HCT116 (cell line): ENCODE data around the gene CSN3. TPM values are rescaled to one million over a fixed set of nuclear protein-coding genes. Genes with fewer than 3 reads are reported as not detected.

Experiments
- ATAC-seq: fragments of 200-7000 bp; cut with Tn5 transposase; 2 replicates; pipeline ENCODE4 v1.9.1; 2020; ENCODE audit warnings: mild to moderate bottlenecking, moderate library complexity
- BruUV-seq: library from RNA; stranded (reverse); fragments of 400-500 nt; replicated peaks from 2 replicates; lab custom pipeline; 2021; lab: Mats Ljungman, UMichigan
- CTCF ChIA-PET: fragments of 300-600 bp; sonication (Branson Sonifier 250); formaldehyde crosslinking; loops from one replicate; lab custom pipeline; 2021; ENCODE audit warnings: antibody characterized with exemption; lab: Charles Lee
- POLR2A ChIA-PET: fragments of 300-600, 350-600 bp; sonication (Branson Sonifier 250); formaldehyde crosslinking; loops from one replicate; lab custom pipeline; 2021; ENCODE audit warnings: antibody characterized with exemption; lab: Charles Lee
- RAD21 ChIA-PET, 2 experiments: fragments of 300-600 bp; sonication (Branson Sonifier 250); formaldehyde crosslinking; loops; one replicate each; lab custom pipeline; 2023; ENCODE audit warnings: low total read pairs in 2 of 2; ENCODE audit not compliant: uncharacterized antibody in 2 of 2, unreplicated experiment in 2 of 2, low non-redundant PET in 1 of 2; lab: Charles Lee
- DNase-seq: peaks from one replicate; pipeline ENCODE4 v3.0.0-alpha.2; 2010; ENCODE audit warnings: low read depth, low spot score
- H2AFZ ChIP-seq: fragments of 200-600 bp; shearing (Covaris generic), sonication (generic); 2 replicates; pipeline ENCODE4 v1.6.1; 2017; ENCODE audit warnings: low read depth, mixed run types, mixed read lengths, antibody characterized with exemption, low read length; ENCODE audit not compliant: poor library complexity, severe bottlenecking
- H3K27ac ChIP-seq: 2 replicates; pipeline ENCODE4 v1.5.1; 2012; ENCODE audit warnings: low read depth, low read length
- H3K27me3 ChIP-seq: fragments of 200-600 bp; sonication (generic); 2 replicates; pipeline ENCODE4 v1.6.1; 2016; ENCODE audit warnings: mixed run types, low read length, mixed read lengths; ENCODE audit not compliant: insufficient read depth
- H3K36me3 ChIP-seq, 2 experiments: fragments of 200-500 bp in 1 of 2; fragments of 200-600 bp in 1 of 2; sonication (Bioruptor generic) in 1 of 2; sonication (generic) in 1 of 2; 2 replicates each; pipeline versions ENCODE4 v1.5.1 to v1.6.1; 2014 to 2016; ENCODE audit warnings: low read length in 2 of 2, inconsistent platforms in 1 of 2, mixed read lengths in 1 of 2, mixed run types in 1 of 2; ENCODE audit not compliant: insufficient read depth in 2 of 2, control insufficient read depth in 1 of 2
- H3K4me1 ChIP-seq, 2 experiments: fragments of 200-600 bp in 1 of 2; sonication (generic) in 1 of 2; 2 replicates each; pipeline versions ENCODE4 v1.5.1 to v1.6.1; 2012 to 2017; ENCODE audit warnings: low read length in 2 of 2, inconsistent platforms in 1 of 2, mild to moderate bottlenecking in 1 of 2, mixed read lengths in 1 of 2, mixed run types in 1 of 2, moderate library complexity in 1 of 2; ENCODE audit not compliant: insufficient read depth in 2 of 2, control insufficient read depth in 1 of 2
- H3K4me2 ChIP-seq: fragments of 200-600 bp; sonication (generic); 2 replicates; pipeline ENCODE4 v1.6.1; 2017; ENCODE audit warnings: mixed run types, low read length, mixed read lengths
- H3K4me3 ChIP-seq, 2 experiments: fragments of 200-600 bp in 1 of 2; sonication (generic) in 1 of 2; replicated peaks in 1 of 2; 2 replicates each; pipeline ENCODE4 v1.5.1; 2011 to 2016; ENCODE audit warnings: low read length in 2 of 2, control low read depth in 1 of 2, low read depth in 1 of 2, mild to moderate bottlenecking in 1 of 2, mixed read lengths in 1 of 2, mixed run types in 1 of 2
- H3K79me2 ChIP-seq: fragments of 200-600 bp; sonication (generic); 2 replicates; pipeline ENCODE4 v1.6.1; 2017; ENCODE audit warnings: mild to moderate bottlenecking, mixed run types, low read length, moderate library complexity, mixed read lengths; ENCODE audit not compliant: insufficient read depth
- H3K9ac ChIP-seq: fragments of 200-600 bp; sonication (generic); 2 replicates; pipeline ENCODE4 v1.6.1; 2016; ENCODE audit warnings: low read length, mixed read lengths
- H3K9me2 ChIP-seq: fragments of 200-600 bp; sonication (generic), shearing (Covaris generic); 2 replicates; pipeline ENCODE4 v1.6.1; 2017; ENCODE audit warnings: mixed run types, mild to moderate bottlenecking, moderate library complexity; ENCODE audit not compliant: insufficient read depth
- H3K9me3 ChIP-seq, 2 experiments: fragments of 200-500 bp in 1 of 2; fragments of 200-600 bp in 1 of 2; sonication (Bioruptor generic) in 1 of 2; sonication (generic) in 1 of 2; 2 replicates each; pipeline ENCODE4 v1.6.1; 2014 to 2017; ENCODE audit warnings: low read length in 2 of 2, mixed read lengths in 2 of 2, inconsistent platforms in 1 of 2, low read depth in 1 of 2, mild to moderate bottlenecking in 1 of 2, mixed run types in 1 of 2, moderate library complexity in 1 of 2; ENCODE audit not compliant: control insufficient read depth in 1 of 2, insufficient read depth in 1 of 2
- H4K20me1 ChIP-seq: fragments of 200-600 bp; sonication (generic), shearing (Covaris generic); 2 replicates; pipeline ENCODE4 v1.6.1; 2017; ENCODE audit warnings: mixed run types, mild to moderate bottlenecking, moderate library complexity; ENCODE audit not compliant: insufficient read depth
- CEBPB ChIP-seq: IDR thresholded peaks from 2 replicates; pipeline ENCODE4 v1.6.1; 2012; ENCODE audit warnings: low read depth
- EGR1 ChIP-seq: IDR thresholded peaks from 2 replicates; pipeline ENCODE4 v1.6.1; 2012; ENCODE audit warnings: low read depth
- ELF1 ChIP-seq: IDR thresholded peaks from 2 replicates; pipeline ENCODE4 v1.6.1; 2012; ENCODE audit warnings: low read depth, borderline replicate concordance
- EZH2 ChIP-seq: fragments of 200-600 bp; sonication (generic); IDR thresholded peaks from 2 replicates; pipeline ENCODE4 v1.6.1; 2017; ENCODE audit warnings: antibody characterized with exemption, mixed run types
- FOSL1 ChIP-seq: IDR thresholded peaks from 2 replicates; pipeline ENCODE4 v1.6.1; 2012; ENCODE audit warnings: low read depth
- MAX ChIP-seq: IDR thresholded peaks from 2 replicates; pipeline ENCODE4 v1.6.1; 2012
- POLR2AphosphoS5 ChIP-seq: IDR thresholded peaks from 2 replicates; pipeline ENCODE4 v1.6.1; 2011; ENCODE audit warnings: mild to moderate bottlenecking, low read depth, low read length, moderate library complexity
- RAD21 ChIP-seq: IDR thresholded peaks from 2 replicates; pipeline ENCODE4 v1.6.1; 2012; ENCODE audit warnings: low read depth, mild to moderate bottlenecking
- SIN3A ChIP-seq: IDR thresholded peaks from 2 replicates; pipeline ENCODE4 v1.6.1; 2012; ENCODE audit warnings: low read depth
- SP1 ChIP-seq: IDR thresholded peaks from 2 replicates; pipeline ENCODE4 v1.6.1; 2012; ENCODE audit warnings: low read depth
- intact Hi-C: fragments of 100-400 bp; cut with micrococcal nuclease; formaldehyde crosslinking; loops from 2 replicates; pipeline ENCODE4 v1.10.0; 2022
- total RNA-seq: library from RNA; stranded (reverse); gene quantifications from one replicate; pipeline ENCODE4 v1.2.1, GENCODE V29; 2021; ENCODE audit not compliant: unreplicated experiment

The CSN3 gene
- total RNA-seq, 1 experiment from 2014 or later, result not detected

- Histone ChIP-seq H3K4me1 (no peaks in the 10 kb centered on the region), H2AFZ (no peak overlapping the region), H3K27ac (no peak overlapping the region), H3K4me3 (no peak overlapping the region), H3K9me3 (no peaks in the 10 kb centered on the region), H3K9me2 (no peaks in the 10 kb centered on the region), H4K20me1 (no peaks in the 10 kb centered on the region), H3K4me2 (no peak overlapping the region), H3K27me3 (no peaks in the 10 kb centered on the region), H3K79me2 (no peaks in the 10 kb centered on the region), H3K36me3 (no peaks in the 10 kb centered on the region), H3K9ac (no peak overlapping the region)
- CTCF ChIA-PET, result no interaction called here
- BruUV-seq, result no TSS peak
- TF ChIP-seq POLR2AphosphoS5, result no peak
- TF ChIP-seq FOSL1, result no peak
- no peak for TF ChIP-seq EZH2
- no peak for TF ChIP-seq ELF1
- TF ChIP-seq RAD21, result no peak
- RAD21 ChIA-PET, result no interaction called here
- intact Hi-C loops, result no loop called here
- POLR2A ChIA-PET, result no interaction called here
- ATAC-seq (no peak), DNase-seq (no peak)
Measured at GRCh38 chr4:70236125-70236524, 6.3 kb upstream of the CSN3 start.

- BruUV-seq, result no TSS peak
- no peak overlapping the region for H3K4me3 ChIP-seq
- ChIA-PET RAD21 (no interaction called here), POLR2A (no interaction called here), CTCF (no interaction called here)
- H2AFZ ChIP-seq, result no peak overlapping the region
- H3K4me1 ChIP-seq, result no peaks in the 10 kb centered on the region
- intact Hi-C loops, result no loop called here
- H3K9me2 ChIP-seq, result no peaks in the 10 kb centered on the region
- H3K27me3 ChIP-seq, result no peaks in the 10 kb centered on the region
- H3K9ac ChIP-seq, result no peak overlapping the region
- TF ChIP-seq ELF1 (no peak), SIN3A (no peak), EGR1 (no peak), CEBPB (no peak), SP1 (no peak), MAX (no peak)
- H3K9me3 ChIP-seq, result no peaks in the 10 kb centered on the region
- H3K27ac ChIP-seq, result no peak overlapping the region
- H4K20me1 ChIP-seq, result no peaks in the 10 kb centered on the region
- no peaks in the 10 kb centered on the region for H3K36me3 ChIP-seq
- no peak for DNase-seq
- H3K79me2 ChIP-seq, result no peaks in the 10 kb centered on the region
- H3K4me2 ChIP-seq, result no peak overlapping the region
- ATAC-seq, result no peak
Measured at GRCh38 chr4:70239131-70239883, 3.1 kb upstream of the CSN3 start.
